Measurements from ENCODE around the gene SRRT.

GRCh38 chr7:100878013-100878412 lies 3.1 kb downstream of the SRRT start:
- TF ChIP-seq, protein P1, sequence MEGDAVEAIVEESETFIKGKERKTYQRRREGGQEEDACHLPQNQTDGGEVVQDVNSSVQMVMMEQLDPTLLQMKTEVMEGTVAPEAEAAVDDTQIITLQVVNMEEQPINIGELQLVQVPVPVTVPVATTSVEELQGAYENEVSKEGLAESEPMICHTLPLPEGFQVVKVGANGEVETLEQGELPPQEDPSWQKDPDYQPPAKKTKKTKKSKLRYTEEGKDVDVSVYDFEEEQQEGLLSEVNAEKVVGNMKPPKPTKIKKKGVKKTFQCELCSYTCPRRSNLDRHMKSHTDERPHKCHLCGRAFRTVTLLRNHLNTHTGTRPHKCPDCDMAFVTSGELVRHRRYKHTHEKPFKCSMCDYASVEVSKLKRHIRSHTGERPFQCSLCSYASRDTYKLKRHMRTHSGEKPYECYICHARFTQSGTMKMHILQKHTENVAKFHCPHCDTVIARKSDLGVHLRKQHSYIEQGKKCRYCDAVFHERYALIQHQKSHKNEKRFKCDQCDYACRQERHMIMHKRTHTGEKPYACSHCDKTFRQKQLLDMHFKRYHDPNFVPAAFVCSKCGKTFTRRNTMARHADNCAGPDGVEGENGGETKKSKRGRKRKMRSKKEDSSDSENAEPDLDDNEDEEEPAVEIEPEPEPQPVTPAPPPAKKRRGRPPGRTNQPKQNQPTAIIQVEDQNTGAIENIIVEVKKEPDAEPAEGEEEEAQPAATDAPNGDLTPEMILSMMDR (IDR thresholded peaks at IDR 0.05) = no peak
- no peak for TF ChIP-seq EZH2 (IDR thresholded peaks at IDR 0.05; ENCODE audit: borderline replicate concordance, insufficient read depth, low read depth, low read length, poor library complexity, severe bottlenecking)
